A549 (cell line): Measurements from ENCODE around the gene TPPP2. TPM values are rescaled to one million over a fixed set of nuclear protein-coding genes. Genes with fewer than 3 reads are reported as not detected.

Source experiments
- ATAC-seq, 2 experiments: fragments of 200-7000 bp in 1 of 2; fragments of >200 bp in 1 of 2; cut with Nextera tagmentation in 1 of 2; cut with Tn5 transposase in 1 of 2; 3 replicates each; pipeline versions ENCODE4 v1.8.0 to v1.9.1; 2018 to 2020; ENCODE audit warnings: mild to moderate bottlenecking in 1 of 2, moderate library complexity in 1 of 2
- CTCF ChIA-PET: fragments of 300-600 bp; sonication (Branson Sonifier 250); formaldehyde crosslinking; extraction: SDS; loops from one replicate; lab custom pipeline; 2021; ENCODE audit warnings: antibody characterized with exemption, inconsistent platforms; lab: Yijun Ruan, JAX
- POLR2A ChIA-PET: fragments of 350-600 bp; formaldehyde crosslinking; extraction: SDS; loops from one replicate; lab custom pipeline; 2021; ENCODE audit warnings: antibody characterized with exemption, inconsistent platforms; lab: Yijun Ruan, JAX
- DNase-seq, 2 experiments: peaks; one replicate each; pipeline versions ENCODE4 v3.0.0 to v3.0.0-alpha.2; 2011 to 2016; ENCODE audit warnings: low read depth in 1 of 2, low spot score in 1 of 2
- FAIRE-seq: peaks from 2 replicates; lab custom pipeline; 2011; peaks lifted over from hg19 to GRCh38; lab: Jason Lieb, UNC
- H3K27ac ChIP-seq, 2 experiments: fragments of >200 bp; sonication (Bioruptor Twin); formaldehyde crosslinking; 3 replicates each; pipeline ENCODE4 v1.5.1; 2016 to 2017
- H3K4me1 ChIP-seq: fragments of >200 bp; sonication (Bioruptor Twin); formaldehyde crosslinking; 3 replicates; pipeline ENCODE4 v1.6.1; 2016
- H3K4me2 ChIP-seq: fragments of >200 bp; sonication (Bioruptor Twin); formaldehyde crosslinking; 3 replicates; pipeline ENCODE4 v1.6.1; 2016
- H3K4me3 ChIP-seq: fragments of >200 bp; sonication (Bioruptor Twin); formaldehyde crosslinking; 3 replicates; pipeline ENCODE4 v1.5.1; 2016
- H3K9me3 ChIP-seq: fragments of >200 bp; sonication (Bioruptor Twin); formaldehyde crosslinking; 3 replicates; pipeline ENCODE4 v1.6.1; 2016
- BHLHE40 ChIP-seq: IDR thresholded peaks from 2 replicates; pipeline ENCODE4 v1.6.1; 2012; ENCODE audit warnings: low read depth, low read length, inconsistent platforms
- CBX2 ChIP-seq: fragments of 200-600 bp; sonication (generic); IDR thresholded peaks from 2 replicates; pipeline ENCODE4 v1.6.1; 2016; ENCODE audit warnings: low read depth, mild to moderate bottlenecking, borderline replicate concordance
- CEBPB ChIP-seq, 2 experiments: fragments of >200 bp in 1 of 2; sonication (Bioruptor Twin) in 1 of 2; formaldehyde crosslinking in 1 of 2; IDR thresholded peaks; 2 replicates each; pipeline ENCODE4 v1.6.1; 2012 to 2016
- CHD4 ChIP-seq: fragments of 200-600 bp; sonication (generic); IDR thresholded peaks from 2 replicates; pipeline ENCODE4 v1.6.1; 2016; ENCODE audit warnings: antibody characterized with exemption, mild to moderate bottlenecking, borderline replicate concordance
- E2F6 ChIP-seq: IDR thresholded peaks from 2 replicates; pipeline ENCODE4 v1.6.1; 2012; ENCODE audit warnings: low read depth, borderline replicate concordance
- EHF ChIP-seq: fragments of 250-450 bp; sonication (Bioruptor Pico); IDR thresholded peaks from 2 replicates; pipeline ENCODE4 v1.5.0; 2020; ENCODE audit warnings: mild to moderate bottlenecking
- FOSB ChIP-seq: fragments of 250-450 bp; sonication (Bioruptor Pico); IDR thresholded peaks from 2 replicates; pipeline ENCODE4 v1.5.0; 2020; ENCODE audit warnings: mild to moderate bottlenecking, moderate library complexity
- FOSL2 ChIP-seq, 2 experiments: fragments of 450-650 bp in 1 of 2; fragments of >200 bp in 1 of 2; sonication (Bioruptor Twin) in 1 of 2; formaldehyde crosslinking; IDR thresholded peaks; 2 replicates each; pipeline versions ENCODE4 v1.5.0 to v1.6.1; 2016 to 2020; ENCODE audit warnings: mild to moderate bottlenecking in 1 of 2, moderate library complexity in 1 of 2
- HES2 ChIP-seq: fragments of >200 bp; sonication (Bioruptor Twin); formaldehyde crosslinking; IDR thresholded peaks from 2 replicates; pipeline ENCODE4 v1.6.1; 2016
- HEYL ChIP-seq: fragments of 250-450 bp; sonication (Bioruptor Pico); IDR thresholded peaks from 2 replicates; pipeline ENCODE4 v1.8.0; 2021; ENCODE audit warnings: mild to moderate bottlenecking, moderate library complexity
- HMGXB4 ChIP-seq: fragments of 250-450 bp; sonication (Bioruptor Pico); IDR thresholded peaks from 2 replicates; pipeline ENCODE4 v1.5.0; 2021; ENCODE audit warnings: mild to moderate bottlenecking, moderate library complexity, borderline replicate concordance
- HOXA7 ChIP-seq: fragments of 250-450 bp; sonication (Bioruptor Pico); IDR thresholded peaks from 2 replicates; pipeline ENCODE4 v1.5.0; 2020; ENCODE audit warnings: mild to moderate bottlenecking, moderate library complexity
- HOXB5 ChIP-seq: fragments of 250-450 bp; sonication (Bioruptor Pico); IDR thresholded peaks from 2 replicates; pipeline ENCODE4 v1.5.0; 2020; ENCODE audit warnings: mild to moderate bottlenecking, moderate library complexity
- JUN ChIP-seq, 2 experiments: fragments of >200 bp; sonication (Bioruptor Twin); formaldehyde crosslinking; IDR thresholded peaks; 2 replicates in 1 of 2; 3 replicates in 1 of 2; pipeline ENCODE4 v1.6.1; 2016 to 2017
- JUNB ChIP-seq: fragments of >200 bp; sonication (Bioruptor Twin); formaldehyde crosslinking; IDR thresholded peaks from 2 replicates; pipeline ENCODE4 v1.6.1; 2016
- KDM1A ChIP-seq: fragments of 200-600 bp; sonication (generic); IDR thresholded peaks from 2 replicates; pipeline ENCODE4 v1.6.1; 2016; ENCODE audit warnings: low read depth, mild to moderate bottlenecking
- KDM5A ChIP-seq: fragments of 200-600 bp; sonication (generic); IDR thresholded peaks from 2 replicates; pipeline ENCODE4 v1.6.1; 2016; ENCODE audit warnings: antibody characterized with exemption, mild to moderate bottlenecking
- MAZ ChIP-seq: fragments of 150-350 bp; IDR thresholded peaks from 2 replicates; pipeline ENCODE4 v1.6.1; 2014; ENCODE audit warnings: antibody characterized with exemption, low read depth, low read length, borderline replicate concordance
- MYC ChIP-seq: IDR thresholded peaks from 2 replicates; pipeline ENCODE4 v1.6.1; 2012; ENCODE audit warnings: mild to moderate bottlenecking, inconsistent platforms, low read length, improper control_type of control experiment, borderline replicate concordance
- NFE2L2 ChIP-seq: fragments of 150-350 bp; conservative IDR thresholded peaks from 2 replicates; pipeline ENCODE4 v1.6.1; 2014; ENCODE audit warnings: low read length
- NR3C1 ChIP-seq: fragments of >200 bp; sonication (Bioruptor Twin); formaldehyde crosslinking; IDR thresholded peaks from 3 replicates; pipeline ENCODE4 v1.6.1; 2017
- RAD21 ChIP-seq, 2 experiments: fragments of >200 bp in 1 of 2; sonication (Bioruptor Twin) in 1 of 2; formaldehyde crosslinking in 1 of 2; IDR thresholded peaks in 1 of 2; conservative IDR thresholded peaks in 1 of 2; 2 replicates in 1 of 2; 3 replicates in 1 of 2; pipeline ENCODE4 v1.6.1; 2012 to 2018; ENCODE audit warnings: inconsistent platforms in 1 of 2
- RARB ChIP-seq: fragments of 250-450 bp; sonication (Bioruptor Pico); IDR thresholded peaks from 2 replicates; pipeline ENCODE4 v1.8.0; 2021; ENCODE audit warnings: mild to moderate bottlenecking, moderate library complexity
- REST ChIP-seq: fragments of 200-600 bp; sonication (generic); IDR thresholded peaks from 2 replicates; pipeline ENCODE4 v1.6.1; 2016; ENCODE audit warnings: antibody characterized with exemption, mild to moderate bottlenecking, moderate library complexity
- RFX5 ChIP-seq: fragments of 450-650 bp; IDR thresholded peaks from 2 replicates; pipeline ENCODE4 v1.7.1; 2014; ENCODE audit warnings: antibody characterized with exemption, mild to moderate bottlenecking, moderate library complexity
- TFCP2L1 ChIP-seq: fragments of 250-450 bp; sonication (Bioruptor Pico); IDR thresholded peaks from 2 replicates; pipeline ENCODE4 v1.5.0; 2021; ENCODE audit warnings: mild to moderate bottlenecking
- USF2 ChIP-seq: fragments of 450-650 bp; IDR thresholded peaks from 2 replicates; pipeline ENCODE4 v1.6.1; 2014; ENCODE audit warnings: antibody characterized with exemption
- ZC3H11A ChIP-seq: fragments of 450-650 bp; IDR thresholded peaks from 2 replicates; pipeline ENCODE4 v1.6.1; 2014; ENCODE audit warnings: antibody characterized with exemption, mild to moderate bottlenecking
- ZFP36 ChIP-seq: fragments of 450-650 bp; IDR thresholded peaks from 2 replicates; pipeline ENCODE4 v1.6.1; 2014; ENCODE audit warnings: borderline replicate concordance; ENCODE audit not compliant: partially characterized antibody
- WGBS: methylation state at CpG from one replicate; pipeline ENCODE4 v1.1.6; 2017; ENCODE audit errors: missing lambda C conversion rate; 5-methylcytosine and 5-hydroxymethylcytosine counted together
- polyA plus RNA-seq, 4 experiments: library from polyadenylated mRNA; depleted of rRNA in 3 of 4; stranded (reverse); fragments of >200 nt; fragmentation: RNase III in 1 of 4; extraction: RNeasy Plus Mini Kit Qiagen cat#74134 plus additional on column Dnase treatment in 1 of 4; gene quantifications; 2 replicates in 3 of 4; 3 replicates in 1 of 4; pipeline ENCODE4 v1.2.3, GENCODE V29; 2011 to 2017

Gene TPPP2
- polyA plus RNA-seq, 2 of the 4 experiments (the other 2 are of a cell fraction) = not detected

- H3K4me2 ChIP-seq = no peak overlapping the region
- no peak overlapping the region for H3K27ac ChIP-seq
- H3K4me3 ChIP-seq = no peak overlapping the region
- WGBS = 21% methylated on average over 1 of the region's 1 CpG
- ChIA-PET CTCF (interaction anchor here (0.9 to 16.3 kb wide), 8 partner anchors 12 to 124 kb away, joined by 3 to 323 read pairs (median 198); partner anchors contain the start of genes RNASE13, RNASE7, SLC39A2 and TMEM253), POLR2A (no interaction called here)
- ATAC-seq (no peak), DNase-seq (no peak), FAIRE-seq (no peak)
- TF ChIP-seq HEYL (CRISPR knock-in tag) (no peak), NFE2L2 (no peak), BHLHE40 (no peak), JUNB (no peak), EHF (CRISPR knock-in tag) (no peak), HES2 (no peak), ZFP36 (no peak), RARB (no peak), HMGXB4 (no peak), REST (no peak), RFX5 (no peak), NR3C1 (no peak), CEBPB (IDR thresholded peaks at IDR 0.05) (no peak), CHD4 (no peak), FOSL2 (IDR thresholded peaks at IDR 0.05) (no peak), FOSL2 (CRISPR knock-in tag; IDR thresholded peaks at IDR 0.05) (no peak), HOXB5 (no peak)
- H3K9me3 ChIP-seq = no peaks in the 10 kb centered on the region
- no peaks in the 10 kb centered on the region for H3K4me1 ChIP-seq
Observed at GRCh38 chr14:21019366-21019765, 10.7 kb upstream of the TPPP2 start.

- H3K4me2 ChIP-seq = no peak overlapping the region
- DNase-seq (no peak), ATAC-seq (no peak), FAIRE-seq (no peak)
- ChIA-PET CTCF (interaction anchor here (1.0 to 16.3 kb wide), 9 partner anchors 11 to 330 kb away, joined by 3 to 323 read pairs (median 185); partner anchors contain the start of genes RNASE13, RNASE7, SLC39A2 and TMEM253), POLR2A (interaction anchor here (1.1 kb wide), 1 partner anchor 83 kb away, joined by 4 read pairs; no protein-coding TSS in a partner anchor)
- 0 out of 3 replicates have a peak, but pooled peaks cover 3% of the 10 kb centered on the region for H3K4me1 ChIP-seq
- no peak overlapping the region for H3K4me3 ChIP-seq
- 89% methylated on average over 5 of the region's 5 CpGs for WGBS
- no peaks in the 10 kb centered on the region for H3K9me3 ChIP-seq
- no peak overlapping the region for H3K27ac ChIP-seq
- TF ChIP-seq MAZ (no peak), HOXA7 (no peak), E2F6 (no peak), JUN (IDR thresholded peaks at IDR 0.05) (no peak), ZC3H11A (no peak), MYC (no peak), ZFP36 (no peak), FOSB (CRISPR knock-in tag) (no peak), BHLHE40 (no peak), KDM1A (no peak), RAD21 (conservative IDR thresholded peaks at IDR 0.05 in 1 of 2, IDR thresholded peaks at IDR 0.05 in 1 of 2) (no peak), KDM5A (no peak), USF2 (no peak), HMGXB4 (no peak), CBX2 (no peak), TFCP2L1 (no peak)
Observed at GRCh38 chr14:21020977-21021545, 9.0 kb upstream of the TPPP2 start.
